Stimulated activated CD4-positive, alpha-beta T cell treated with anti-CD3 and anti-CD28 coated beads, TNF-alpha, amount 100 ng/mL, for 1 hour (primary cell): ENCODE results near the gene SHISA5.
"Not testable (repeated sequence)": the region's sequence is repeated elsewhere in the genome, so short reads cannot be mapped to it uniquely, and the experiment has no call there.

Experiments
- DNase-seq, 3 donors: peaks; one replicate each; pipeline ENCODE4 v3.0.0-alpha.2; 2020; ENCODE audit warnings: low read depth in 3 of 3, low spot score in 1 of 3

SHISA5 gene

GRCh38 chr3:48461767-48462166, 42.2 kb downstream of the SHISA5 start:
- not testable (repeated sequence) for DNase-seq

- no peak for DNase-seq
These were observed 43.5 kb downstream of the SHISA5 start for GRCh38 chr3:48460517-48460902.

DNA sequence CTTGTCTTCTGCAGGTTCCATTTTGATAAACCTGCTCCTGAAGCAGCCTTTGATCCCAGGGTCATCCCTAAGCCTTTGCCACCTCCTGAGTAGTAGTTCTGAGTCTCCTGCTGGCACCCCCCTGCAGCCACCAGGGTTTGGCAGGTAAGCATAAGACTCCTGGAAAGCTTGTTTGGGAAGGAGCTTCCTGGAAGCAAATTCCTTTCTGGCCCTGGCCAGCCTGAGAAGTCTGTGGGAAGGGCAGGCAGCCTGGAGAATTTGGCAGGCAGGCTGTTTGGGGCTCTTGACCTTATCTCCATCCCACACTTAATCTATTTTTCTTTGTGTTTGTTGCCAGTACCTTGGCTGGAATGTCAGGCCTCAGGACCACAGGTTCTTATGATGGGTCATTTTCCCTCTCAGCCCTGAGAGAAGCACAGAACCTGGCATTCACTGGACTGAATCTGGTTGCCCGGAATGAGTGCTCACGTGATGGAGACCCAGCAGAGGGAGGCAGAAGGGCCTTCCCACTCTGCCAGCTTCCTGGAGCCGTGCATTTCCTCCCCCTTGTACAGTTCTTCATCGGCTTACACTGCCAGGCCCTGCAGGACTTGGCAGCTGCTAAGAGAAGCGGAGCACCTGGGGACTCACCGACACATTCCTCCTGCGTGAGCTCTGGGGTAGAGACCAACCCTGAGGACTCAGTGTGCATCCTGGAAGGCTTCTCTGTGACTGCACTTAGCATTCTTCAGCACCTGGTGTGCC, 44.0 kb downstream of the SHISA5 start:
- no peak for DNase-seq

DNA sequence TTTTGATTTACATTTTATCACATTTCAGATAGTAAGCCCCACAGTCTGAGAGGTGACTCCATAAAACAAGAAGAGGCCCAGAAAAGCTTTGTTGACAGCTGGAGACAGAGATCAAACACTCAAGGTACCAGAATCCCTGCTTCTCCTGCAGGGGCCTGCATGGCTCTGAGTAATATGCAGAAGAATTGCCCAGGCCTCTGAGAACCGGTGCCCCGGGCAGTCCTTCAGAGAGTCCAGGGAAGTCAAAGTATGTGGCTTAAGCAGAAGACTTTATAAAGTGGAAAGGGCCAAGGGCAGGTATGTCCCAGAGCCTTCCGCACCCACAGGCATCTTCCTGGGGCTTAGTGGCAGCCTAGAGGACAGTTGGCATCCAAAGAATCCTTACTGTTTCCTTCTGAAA, 44.6 kb downstream of the SHISA5 start:
- no peak for DNase-seq

DNA sequence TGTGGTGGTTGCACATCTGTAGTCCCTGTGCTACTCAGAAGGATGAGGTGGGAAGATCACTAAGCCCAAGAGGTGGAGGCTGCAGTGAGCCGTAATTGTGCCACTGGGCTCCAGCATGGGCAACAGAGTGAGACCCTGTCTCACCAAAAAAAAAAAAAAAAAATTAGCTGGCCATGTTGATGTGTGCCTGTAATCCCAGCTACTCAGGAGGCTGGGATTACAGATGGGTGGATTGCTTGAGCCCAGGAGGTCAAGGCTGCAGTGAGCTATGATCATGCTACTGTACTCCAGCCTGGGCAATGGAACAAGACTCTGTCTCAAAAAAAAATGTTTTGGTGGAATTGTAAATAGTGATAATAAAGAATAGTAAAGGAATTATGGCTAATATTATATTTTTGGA, 47.5 kb downstream of the SHISA5 start:
- DNase-seq, result no peak

DNA sequence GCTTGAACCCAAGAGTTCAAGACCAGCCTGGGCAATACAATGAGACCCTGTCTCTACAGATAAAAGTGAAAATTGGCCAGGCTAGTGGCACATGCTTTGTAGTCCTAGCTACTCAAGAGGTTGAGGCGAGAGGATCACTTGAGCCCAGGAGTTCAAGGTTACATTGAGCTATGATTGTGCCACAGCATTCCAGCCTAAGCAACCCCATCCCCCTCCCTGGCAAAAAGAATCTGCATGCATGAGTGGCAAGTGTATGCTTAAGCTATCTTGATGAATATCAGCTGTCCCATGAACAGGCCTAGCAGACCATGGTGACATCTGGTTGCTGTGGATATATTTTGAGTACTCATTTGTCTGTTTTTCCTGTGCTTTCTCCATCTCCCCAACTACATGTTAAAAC, 52.7 kb downstream of the SHISA5 start:
- no peak for DNase-seq

DNA sequence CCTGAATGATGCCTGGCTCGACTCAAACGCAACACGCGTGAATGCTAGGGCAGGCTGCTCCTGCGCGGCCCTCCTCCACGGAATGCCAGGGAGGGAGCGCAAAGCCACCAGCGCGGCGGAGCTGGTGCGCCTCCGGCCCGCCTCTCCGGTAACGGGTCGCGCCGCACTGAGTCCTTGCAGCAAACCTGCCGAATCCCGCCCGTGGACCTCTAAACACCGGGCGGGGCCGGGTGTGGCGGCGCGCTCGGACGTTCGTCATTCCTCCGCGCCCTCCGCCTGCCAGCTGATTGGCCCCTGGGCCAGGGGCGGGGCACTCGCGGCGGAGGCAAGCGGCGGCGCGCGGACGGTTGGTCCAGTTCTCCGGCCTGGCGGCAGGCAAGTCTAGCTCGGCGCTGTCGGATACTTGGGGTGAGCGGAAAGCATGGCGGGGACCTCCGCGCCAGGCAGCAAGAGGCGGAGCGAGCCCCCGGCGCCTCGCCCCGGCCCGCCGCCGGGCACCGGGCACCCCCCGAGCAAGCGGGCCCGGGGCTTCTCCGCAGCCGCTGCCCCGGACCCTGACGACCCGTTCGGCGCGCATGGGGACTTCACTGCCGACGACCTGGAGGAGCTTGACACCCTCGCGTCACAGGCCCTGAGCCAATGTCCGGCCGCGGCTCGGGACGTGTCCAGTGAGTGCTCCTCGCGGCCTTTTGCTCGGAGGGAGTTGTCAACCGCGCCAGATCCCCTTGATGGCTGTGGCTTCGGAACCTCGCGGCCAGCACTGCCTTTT, 57.4 kb downstream of the SHISA5 start, which contains the start of gene ATRIP:
Gene ATRIP, plus strand, starts transcription at position 313 of the 769 bp plus-strand sequence. Its CDS starts 109 bp downstream, at position 422.
- DNase-seq, result peak; percentile 54 to 80 (median 73)

DNA sequence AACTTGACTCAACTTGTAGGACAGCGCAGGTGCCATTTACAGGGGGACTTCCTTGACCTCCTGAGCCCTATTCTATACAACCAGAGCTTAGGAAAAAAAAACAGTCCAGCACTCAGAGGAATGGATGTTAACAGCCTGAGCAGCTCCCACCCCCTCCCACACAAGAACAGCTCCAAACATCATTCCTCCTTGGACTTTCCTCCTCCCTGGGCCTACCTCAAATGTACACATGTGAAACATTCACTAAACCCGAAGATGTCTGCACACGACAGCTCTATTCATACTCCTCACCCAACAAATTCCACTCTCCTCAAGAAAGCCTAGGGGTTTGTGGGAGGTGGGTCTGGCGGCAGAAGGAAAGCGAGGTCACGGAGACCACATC, 57.9 kb downstream of the SHISA5 start:
- DNase-seq, result no peak

DNA sequence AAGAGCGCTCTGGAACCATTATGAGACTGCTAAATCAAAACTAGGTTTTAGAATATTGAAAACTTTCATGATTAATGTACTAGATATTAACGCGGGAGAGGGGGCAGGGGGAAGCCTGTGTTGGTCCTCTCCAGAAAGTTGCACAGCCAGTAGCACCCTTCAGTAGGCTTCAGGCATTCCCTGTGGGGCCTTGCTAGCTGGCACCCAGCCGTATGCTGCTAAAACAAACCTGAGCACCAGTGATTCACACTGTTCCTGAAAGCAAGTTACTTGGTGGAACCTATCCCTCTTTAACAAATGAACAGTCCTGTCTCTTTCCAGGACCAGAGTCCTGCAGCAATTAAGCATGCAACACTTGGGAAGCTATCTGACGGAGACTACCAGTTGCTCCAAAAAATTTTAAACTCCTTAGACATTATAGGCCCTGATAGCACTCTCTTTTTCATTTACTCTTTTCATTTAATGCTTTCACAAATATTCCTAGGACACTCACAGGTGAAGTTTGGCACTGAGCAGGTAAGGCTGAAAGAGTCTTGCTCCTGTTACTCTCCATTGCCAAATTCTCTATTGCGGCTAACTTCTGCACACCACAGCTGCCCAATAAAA, 58.6 kb downstream of the SHISA5 start:
- DNase-seq, result no peak

GRCh38 chr3:48441940-48442339, 62.0 kb downstream of the SHISA5 start:
- DNase-seq, result no peak

GRCh38 chr3:48440590-48440958, 63.4 kb downstream of the SHISA5 start:
- DNase-seq, result no peak

- peak; percentile 94 to 96 (median 95) for DNase-seq
These were observed 64.0 kb downstream of the SHISA5 start, which contains the start of the genes CCDC51 and TMA7 for GRCh38 chr3:48439820-48440589. Gene CCDC51, minus strand, starts transcription at chr3:48440119. Its CDS starts 4,991 bp downstream, at chr3:48435128. Gene TMA7, plus strand, starts transcription at chr3:48440257. Its CDS starts 40 bp downstream, at chr3:48440297.

GRCh38 chr3:48437812-48438211, 66.2 kb downstream of the SHISA5 start:
- no peak for DNase-seq

DNA sequence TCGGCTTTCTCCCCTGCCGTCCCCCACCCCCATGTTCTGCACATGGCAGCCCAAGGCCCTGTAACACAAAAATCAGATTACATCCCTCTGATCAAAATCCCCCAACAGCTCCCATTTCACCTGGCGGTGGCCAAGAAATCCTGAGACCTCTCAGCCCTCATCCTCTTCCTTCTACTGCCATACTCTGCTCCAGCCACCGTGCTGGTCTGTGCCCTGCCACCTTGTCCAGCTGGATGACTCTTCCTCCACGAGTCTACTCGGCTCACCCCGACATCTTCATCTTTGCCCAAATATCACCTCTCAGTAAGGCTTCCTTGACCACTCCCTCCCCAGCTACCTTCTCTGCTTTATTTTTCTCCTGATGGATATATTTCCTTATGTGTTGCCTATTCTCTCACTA, 67.1 kb downstream of the SHISA5 start:
- DNase-seq, result no peak

GRCh38 chr3:48436477-48436787, 67.5 kb downstream of the SHISA5 start:
- DNase-seq, result no peak

GRCh38 chr3:48435774-48436476, 68.0 kb downstream of the SHISA5 start:
- peak; percentile 60 to 74 (median 71) for DNase-seq

DNA sequence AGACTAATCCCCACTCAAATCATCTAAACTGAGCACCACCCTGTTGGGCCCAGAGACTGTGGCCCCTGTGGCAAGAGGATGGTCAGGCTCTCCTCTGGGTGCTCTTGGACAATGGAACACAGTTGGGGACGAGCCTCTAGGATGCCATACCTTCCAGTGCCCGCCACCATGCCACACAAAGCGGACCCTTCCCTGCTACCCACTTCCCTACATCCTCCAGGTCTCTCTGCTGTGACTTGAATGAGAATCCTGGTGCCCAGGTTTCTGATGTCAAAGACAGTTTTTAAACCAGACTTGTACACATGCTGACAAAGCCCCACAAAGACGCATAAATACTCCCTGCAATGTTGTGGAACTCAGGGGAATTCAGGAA, 68.8 kb downstream of the SHISA5 start:
- no peak for DNase-seq

GRCh38 chr3:48434591-48435222, 69.3 kb downstream of the SHISA5 start:
- DNase-seq, result no peak

DNA sequence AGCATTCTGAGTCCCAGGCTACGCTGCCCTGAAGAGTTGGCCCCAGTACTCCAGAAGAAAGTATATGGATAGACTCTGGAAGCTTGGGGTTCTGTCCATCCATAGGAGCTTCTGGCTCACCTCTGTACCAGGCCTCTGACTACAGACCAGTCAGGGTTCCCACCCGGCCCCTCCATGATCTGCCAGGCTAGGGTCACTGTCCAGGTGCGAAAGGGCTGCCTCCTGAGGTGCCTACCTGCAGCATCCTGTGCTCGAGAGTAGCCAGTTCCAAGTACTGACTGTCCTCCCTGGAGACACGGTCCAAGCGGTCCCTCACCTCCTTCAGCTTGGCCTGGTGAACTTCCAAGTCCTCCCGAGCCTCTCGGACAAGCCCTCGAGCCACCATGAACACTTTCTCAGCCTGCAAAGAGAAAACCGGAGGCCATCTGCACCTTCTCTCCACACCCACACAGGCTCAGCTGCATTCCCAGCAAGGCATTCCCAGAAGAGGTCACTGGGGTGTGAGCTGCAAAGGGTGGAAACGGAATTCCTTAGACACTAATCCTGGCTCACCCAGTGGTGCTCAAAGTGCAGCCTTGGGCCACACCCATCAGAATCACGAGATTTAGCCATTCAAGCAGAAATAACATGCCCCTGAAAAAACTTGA, 70.4 kb downstream of the SHISA5 start:
- DNase-seq, result no peak
